OCI-LY3 (cell line): ENCODE data around the gene IQSEC1.

Experiments used
- H2AFZ ChIP-seq: fragments of 200-600, 300-600 bp; shearing (Covaris generic); 2 replicates; pipeline ENCODE4 v1.6.0; 2014; ENCODE audit warnings: antibody characterized with exemption, low read depth, low read length
- H3K27ac ChIP-seq: fragments of 200-600, 300-600 bp; sonication (generic); 2 replicates; pipeline ENCODE4 v1.5.1; 2014; ENCODE audit warnings: mild to moderate bottlenecking, low read length, moderate library complexity, mixed read lengths
- H3K27me3 ChIP-seq: fragments of 200-600, 300-600 bp; sonication (generic); 2 replicates; pipeline ENCODE4 v1.6.1; 2014; ENCODE audit warnings: low read depth, low read length, mixed read lengths
- H3K36me3 ChIP-seq: fragments of 200-600, 300-600 bp; sonication (generic); replicated peaks from 2 replicates; pipeline ENCODE3; 2014; ENCODE audit warnings: low read depth, low read length, mixed read lengths
- H3K4me1 ChIP-seq: fragments of 300-600, 200-600 bp; sonication (generic); 2 replicates; pipeline ENCODE4 v1.6.1; 2014; ENCODE audit warnings: low read length, mixed read lengths
- H3K4me2 ChIP-seq: fragments of 200-600, 300-600 bp; sonication (generic); 2 replicates; pipeline ENCODE4 v1.6.1; 2014; ENCODE audit warnings: low read length, mixed read lengths
- H3K4me3 ChIP-seq: fragments of 300-600, 200-600 bp; sonication (generic); 2 replicates; pipeline ENCODE4 v1.5.1; 2014; ENCODE audit warnings: antibody characterized with exemption, mild to moderate bottlenecking, low read length, moderate library complexity
- H3K79me2 ChIP-seq: fragments of 300-600, 200-600 bp; shearing (Covaris generic); 2 replicates; pipeline ENCODE4 v1.6.1; 2014; ENCODE audit warnings: mild to moderate bottlenecking, low read length, mixed read lengths
- H3K9ac ChIP-seq: fragments of 300-600, 200-600 bp; shearing (Covaris generic); 2 replicates; pipeline ENCODE4 v1.6.0; 2014; ENCODE audit warnings: mild to moderate bottlenecking, low read length, moderate library complexity
- H3K9me3 ChIP-seq: fragments of 200-600, 300-600 bp; shearing (Covaris generic); 2 replicates; pipeline ENCODE4 v1.6.1; 2014; ENCODE audit warnings: low read length, mixed read lengths; ENCODE audit not compliant: insufficient read depth
- H4K20me1 ChIP-seq: fragments of 200-600, 300-600 bp; sonication (generic); 2 replicates; pipeline ENCODE4 v1.6.1; 2016; ENCODE audit warnings: low read length, mixed read lengths; ENCODE audit not compliant: insufficient read depth
- EZH2phosphoT487 ChIP-seq: fragments of 200-600 bp; shearing (Covaris generic); IDR thresholded peaks from 2 replicates; pipeline ENCODE4 v1.6.1; 2018; ENCODE audit warnings: antibody characterized with exemption, mixed run types, low read depth
- TF ChIP-seq, protein P1 (sequence below): fragments of 200-600, 300-600 bp; sonication (generic); IDR thresholded peaks from 2 replicates; pipeline ENCODE4 v1.5.1; 2014; ENCODE audit warnings: antibody characterized with exemption, low read length, low read depth

The IQSEC1 gene

DNA sequence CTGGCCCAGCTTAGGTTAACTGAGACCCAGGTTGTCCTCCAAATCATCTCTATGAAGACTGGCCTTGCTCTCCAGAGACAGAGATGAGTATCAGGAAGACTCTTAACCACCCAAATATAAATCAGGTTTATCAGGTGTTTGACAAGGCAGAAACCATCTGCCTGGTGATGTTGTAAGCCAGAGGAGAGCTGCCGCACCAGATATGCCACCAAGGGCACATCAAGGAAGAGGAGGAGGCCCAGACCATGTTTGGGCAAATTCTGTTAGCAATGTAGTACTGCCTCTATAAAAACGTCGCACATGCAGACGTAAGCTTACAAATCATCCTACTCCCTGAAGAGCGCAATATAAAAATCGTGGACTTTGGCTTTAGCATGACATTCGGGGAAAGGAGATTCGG lies 210.8 kb downstream of the IQSEC1 start:
- H3K9ac ChIP-seq: no peak overlapping the region
- peaks cover 9% of the 10 kb centered on the region; the same call in 1 of the 2 replicates for H3K9me3 ChIP-seq
- no peaks in the 10 kb centered on the region for H3K36me3 ChIP-seq
- H3K27me3 ChIP-seq: peaks cover 6% of the 10 kb centered on the region
- H3K79me2 ChIP-seq: no peaks in the 10 kb centered on the region
- no peak overlapping the region for H2AFZ ChIP-seq
- no peak overlapping the region for H3K27ac ChIP-seq
- TF ChIP-seq, protein P1, sequence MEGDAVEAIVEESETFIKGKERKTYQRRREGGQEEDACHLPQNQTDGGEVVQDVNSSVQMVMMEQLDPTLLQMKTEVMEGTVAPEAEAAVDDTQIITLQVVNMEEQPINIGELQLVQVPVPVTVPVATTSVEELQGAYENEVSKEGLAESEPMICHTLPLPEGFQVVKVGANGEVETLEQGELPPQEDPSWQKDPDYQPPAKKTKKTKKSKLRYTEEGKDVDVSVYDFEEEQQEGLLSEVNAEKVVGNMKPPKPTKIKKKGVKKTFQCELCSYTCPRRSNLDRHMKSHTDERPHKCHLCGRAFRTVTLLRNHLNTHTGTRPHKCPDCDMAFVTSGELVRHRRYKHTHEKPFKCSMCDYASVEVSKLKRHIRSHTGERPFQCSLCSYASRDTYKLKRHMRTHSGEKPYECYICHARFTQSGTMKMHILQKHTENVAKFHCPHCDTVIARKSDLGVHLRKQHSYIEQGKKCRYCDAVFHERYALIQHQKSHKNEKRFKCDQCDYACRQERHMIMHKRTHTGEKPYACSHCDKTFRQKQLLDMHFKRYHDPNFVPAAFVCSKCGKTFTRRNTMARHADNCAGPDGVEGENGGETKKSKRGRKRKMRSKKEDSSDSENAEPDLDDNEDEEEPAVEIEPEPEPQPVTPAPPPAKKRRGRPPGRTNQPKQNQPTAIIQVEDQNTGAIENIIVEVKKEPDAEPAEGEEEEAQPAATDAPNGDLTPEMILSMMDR: no peak
- no peak for TF ChIP-seq EZH2phosphoT487
- H3K4me1 ChIP-seq: no peaks in the 10 kb centered on the region
- H3K4me2 ChIP-seq: no peak overlapping the region
- no peak overlapping the region for H3K4me3 ChIP-seq
- no peaks in the 10 kb centered on the region for H4K20me1 ChIP-seq

DNA sequence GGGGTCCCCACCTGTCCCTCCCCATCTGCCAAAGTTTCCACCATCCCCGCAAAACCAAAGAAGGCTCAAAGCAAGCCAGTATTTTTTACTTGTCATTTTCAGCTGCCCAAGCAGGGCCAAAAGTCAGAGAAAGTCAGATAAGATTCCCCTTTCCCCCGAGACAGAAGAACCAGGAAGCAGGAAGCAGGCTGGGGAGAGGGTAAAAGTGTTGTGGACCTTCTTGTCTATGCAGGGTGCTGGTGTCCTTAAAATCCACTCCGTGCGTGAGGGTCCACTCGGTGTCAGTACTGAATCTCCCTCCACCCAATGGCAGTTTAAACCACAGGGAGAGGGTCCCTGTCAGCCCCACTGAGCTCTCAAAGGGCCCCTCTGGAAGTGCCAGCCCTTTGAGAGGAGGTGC lies 211.6 kb downstream of the IQSEC1 start:
- Histone ChIP-seq H3K27me3 (peaks cover 13% of the 10 kb centered on the region), H3K4me3 (no peak overlapping the region), H4K20me1 (no peaks in the 10 kb centered on the region), H2AFZ (no peak overlapping the region), H3K9me3 (peaks cover 9% of the 10 kb centered on the region; the same call in 1 of the 2 replicates), H3K79me2 (no peaks in the 10 kb centered on the region), H3K9ac (no peak overlapping the region), H3K27ac (no peak overlapping the region), H3K4me2 (no peak overlapping the region), H3K4me1 (no peaks in the 10 kb centered on the region), H3K36me3 (no peaks in the 10 kb centered on the region)
- TF ChIP-seq EZH2phosphoT487: no peak
- TF ChIP-seq, protein P1: no peak

DNA sequence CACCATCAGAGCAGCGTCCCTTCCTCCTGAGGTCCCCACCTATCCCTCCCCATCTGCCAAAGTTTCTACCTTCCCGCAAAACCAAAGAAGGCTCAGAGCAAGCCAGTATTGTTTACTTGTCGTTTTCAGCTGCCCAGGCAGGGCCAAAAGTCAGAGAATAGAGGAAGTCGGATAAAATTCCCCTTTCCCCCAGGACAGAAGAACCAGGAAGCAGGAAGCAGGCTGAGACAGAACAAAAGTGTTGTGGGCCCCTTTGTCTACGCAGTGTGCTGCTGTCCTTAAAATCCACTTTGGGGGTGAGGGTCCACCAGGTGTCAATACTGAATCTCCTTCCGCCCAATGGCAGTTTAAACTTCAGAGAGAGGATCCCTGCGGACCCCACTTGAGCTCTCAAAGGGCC lies 213.4 kb downstream of the IQSEC1 start:
- Histone ChIP-seq H3K4me2 (no peak overlapping the region), H4K20me1 (no peaks in the 10 kb centered on the region), H3K36me3 (no peaks in the 10 kb centered on the region), H3K9ac (no peak overlapping the region), H3K79me2 (no peaks in the 10 kb centered on the region), H3K9me3 (no peaks in the 10 kb centered on the region), H3K27ac (no peak overlapping the region), H3K4me1 (no peaks in the 10 kb centered on the region), H3K27me3 (peaks cover 28% of the 10 kb centered on the region), H2AFZ (no peak overlapping the region), H3K4me3 (no peak overlapping the region)
- TF ChIP-seq EZH2phosphoT487: no peak
- TF ChIP-seq, protein P1: no peak

DNA sequence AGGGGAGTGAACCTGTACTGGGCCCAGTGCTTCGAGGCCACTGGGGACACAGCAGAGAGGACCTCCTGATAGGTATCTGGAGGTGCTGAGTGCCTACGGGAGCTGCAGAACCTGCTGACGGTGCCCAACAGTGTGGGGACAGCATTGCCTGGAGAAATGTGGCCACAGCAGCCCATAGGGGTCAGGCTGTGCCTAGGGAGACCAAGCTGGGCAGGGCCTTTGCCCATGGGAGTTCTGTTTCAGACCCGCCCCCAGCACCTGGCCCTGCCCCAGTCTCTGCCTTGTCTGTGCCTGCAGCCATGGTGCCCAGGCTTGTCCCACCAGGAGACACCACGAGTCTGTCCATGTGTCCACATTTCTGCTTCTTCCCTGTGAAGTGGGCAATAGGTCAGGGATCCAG lies 216.6 kb downstream of the IQSEC1 start:
- Histone ChIP-seq H3K4me1 (no peaks in the 10 kb centered on the region), H3K79me2 (no peaks in the 10 kb centered on the region), H3K27ac (no peak overlapping the region), H3K9ac (no peak overlapping the region), H3K36me3 (no peaks in the 10 kb centered on the region), H3K4me2 (no peak overlapping the region), H2AFZ (no peak overlapping the region), H4K20me1 (no peaks in the 10 kb centered on the region), H3K27me3 (peaks cover 53% of the 10 kb centered on the region), H3K4me3 (no peak overlapping the region), H3K9me3 (no peaks in the 10 kb centered on the region)
- TF ChIP-seq, protein P1: no peak
- no peak for TF ChIP-seq EZH2phosphoT487
